Measurements from ENCODE around the gene SESTD1. TPM values are rescaled to one million over a fixed set of nuclear protein-coding genes. Genes with fewer than 3 reads are reported as not detected.

SESTD1 gene
- total and polyA plus RNA-seq, 7 experiments from 2014 or later: 1.2 to 23.2 (median 7.8) TPM

DNA sequence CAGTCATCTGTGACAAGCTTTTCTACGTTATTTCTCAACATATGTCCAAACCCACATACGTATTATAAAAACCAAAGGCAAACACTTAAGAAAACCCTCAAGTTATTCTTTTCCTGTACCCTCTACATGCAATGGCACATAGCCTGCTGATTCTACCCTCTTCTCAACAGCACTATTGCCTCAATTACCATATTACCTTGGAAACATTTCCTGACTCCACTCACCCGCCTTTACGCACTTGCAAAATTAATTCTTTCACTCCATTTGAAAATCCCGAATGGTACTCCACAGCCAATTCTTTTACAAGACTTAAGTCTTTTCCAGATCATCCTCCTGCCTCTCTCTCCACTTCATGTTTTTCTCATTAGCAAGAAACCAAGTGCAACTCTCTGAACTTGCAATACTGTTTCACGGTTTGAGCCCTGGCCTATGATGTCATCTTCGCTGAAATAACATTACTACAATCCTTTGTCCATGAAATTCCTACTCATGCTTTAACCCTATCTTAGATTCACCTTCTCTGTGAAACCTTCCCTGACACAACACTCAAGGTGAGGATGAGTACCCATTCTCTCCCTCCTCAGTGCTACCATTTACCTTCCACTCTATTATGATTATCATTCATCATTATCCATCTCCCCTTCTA lies 29.0 kb downstream of the SESTD1 start:
- Mint-ChIP-seq H3K27ac (peak overlapping the region in 2 of 9 donors; percentile 2 to 4), H3K27me3 (no peaks in the 10 kb centered on the region), H3K4me1 (peaks cover 6 to 42% (median 18%) of the 10 kb centered on the region in 7 donors), H3K4me3 (no peak overlapping the region), H3K9me3 (no peaks in the 10 kb centered on the region), H3K36me3 (peaks cover 0 to 5% (median 0%) of the 10 kb centered on the region in 5 donors)
- H3K36me3 ChIP-seq (ENCODE audit: control insufficient read depth in 2 of 3, insufficient read depth in 3 of 3, low read length in 3 of 3): no peaks in the 10 kb centered on the region
- DNase-seq: no peak
- ChIA-PET CTCF (no interaction called here), POLR2A (no interaction called here)
- peaks cover 0 to 4% of the 10 kb centered on the region in 2 donors for H3K4me1 ChIP-seq (ENCODE audit: control insufficient read depth in 2 of 2, insufficient read depth in 2 of 2, low read length in 2 of 2)
- no peak for ATAC-seq
- intact Hi-C loops (cut with micrococcal nuclease): loop anchor here in 1 of 2 donors (5.0 to 10.0 kb wide), 3 partner anchors 107 to 772 kb away; partner anchors contain the start of gene CWC22
- H3K27ac ChIP-seq (ENCODE audit: low read depth, low read length): no peak overlapping the region
- H3K27me3 ChIP-seq (ENCODE audit: control insufficient read depth in 2 of 2, insufficient read depth in 2 of 2, low read length in 2 of 2): no peaks in the 10 kb centered on the region
- H3K9me3 ChIP-seq (ENCODE audit: control insufficient read depth in 2 of 3, low read length in 3 of 3): no peaks in the 10 kb centered on the region
- no peak overlapping the region for H3K4me3 ChIP-seq (ENCODE audit: low read length)

DNA sequence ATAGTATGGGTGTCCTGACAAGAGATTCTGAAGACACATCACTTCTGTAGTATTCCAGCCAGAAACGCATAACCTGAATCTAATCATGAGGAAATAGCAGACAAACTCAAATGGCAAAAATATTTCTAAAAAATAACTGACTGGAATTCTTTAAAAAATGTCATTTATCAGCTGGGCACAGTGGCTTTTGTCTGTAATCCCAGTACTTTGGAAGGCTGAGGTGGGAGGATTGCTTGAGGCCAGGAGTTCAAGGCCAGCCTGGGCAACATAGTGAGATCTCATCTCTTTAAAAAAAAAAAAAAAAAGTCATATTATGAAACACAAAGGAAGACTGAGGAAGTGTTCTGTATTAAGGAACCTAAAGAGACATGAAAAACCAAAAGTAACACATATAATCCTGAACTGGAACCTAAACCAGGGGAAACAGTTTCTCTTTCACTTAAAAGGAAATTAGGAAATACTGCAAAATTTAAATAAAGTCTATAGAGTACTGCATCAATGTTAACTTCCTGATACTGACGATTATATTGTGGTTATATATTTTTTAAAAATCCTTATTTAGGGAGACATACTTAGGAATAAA lies 29.9 kb downstream of the SESTD1 start:
- H3K4me3 ChIP-seq (ENCODE audit: low read length): no peak overlapping the region
- no peak for DNase-seq
- Mint-ChIP-seq H3K4me3 (no peak overlapping the region), H3K4me1 (peaks cover 2 to 33% (median 12%) of the 10 kb centered on the region in 7 donors), H3K36me3 (peaks cover 0 to 5% (median 0%) of the 10 kb centered on the region in 5 donors), H3K9me3 (no peaks in the 10 kb centered on the region), H3K27ac (no peak overlapping the region), H3K27me3 (no peaks in the 10 kb centered on the region)
- H3K27me3 ChIP-seq (ENCODE audit: control insufficient read depth in 2 of 2, insufficient read depth in 2 of 2, low read length in 2 of 2): no peaks in the 10 kb centered on the region
- H3K4me1 ChIP-seq (ENCODE audit: control insufficient read depth in 2 of 2, insufficient read depth in 2 of 2, low read length in 2 of 2): peaks cover 0 to 4% of the 10 kb centered on the region in 2 donors
- H3K36me3 ChIP-seq (ENCODE audit: control insufficient read depth in 2 of 3, insufficient read depth in 3 of 3, low read length in 3 of 3): no peaks in the 10 kb centered on the region
- ChIA-PET CTCF (no interaction called here), POLR2A (no interaction called here)
- peak; percentile 71 for ATAC-seq
- no peaks in the 10 kb centered on the region for H3K9me3 ChIP-seq (ENCODE audit: control insufficient read depth in 2 of 3, low read length in 3 of 3)
- intact Hi-C loops (cut with micrococcal nuclease): loop anchor here in 1 of 2 donors (5.0 to 10.0 kb wide), 3 partner anchors 108 to 773 kb away; partner anchors contain the start of gene CWC22
- no peak overlapping the region for H3K27ac ChIP-seq (ENCODE audit: low read depth, low read length)

DNA sequence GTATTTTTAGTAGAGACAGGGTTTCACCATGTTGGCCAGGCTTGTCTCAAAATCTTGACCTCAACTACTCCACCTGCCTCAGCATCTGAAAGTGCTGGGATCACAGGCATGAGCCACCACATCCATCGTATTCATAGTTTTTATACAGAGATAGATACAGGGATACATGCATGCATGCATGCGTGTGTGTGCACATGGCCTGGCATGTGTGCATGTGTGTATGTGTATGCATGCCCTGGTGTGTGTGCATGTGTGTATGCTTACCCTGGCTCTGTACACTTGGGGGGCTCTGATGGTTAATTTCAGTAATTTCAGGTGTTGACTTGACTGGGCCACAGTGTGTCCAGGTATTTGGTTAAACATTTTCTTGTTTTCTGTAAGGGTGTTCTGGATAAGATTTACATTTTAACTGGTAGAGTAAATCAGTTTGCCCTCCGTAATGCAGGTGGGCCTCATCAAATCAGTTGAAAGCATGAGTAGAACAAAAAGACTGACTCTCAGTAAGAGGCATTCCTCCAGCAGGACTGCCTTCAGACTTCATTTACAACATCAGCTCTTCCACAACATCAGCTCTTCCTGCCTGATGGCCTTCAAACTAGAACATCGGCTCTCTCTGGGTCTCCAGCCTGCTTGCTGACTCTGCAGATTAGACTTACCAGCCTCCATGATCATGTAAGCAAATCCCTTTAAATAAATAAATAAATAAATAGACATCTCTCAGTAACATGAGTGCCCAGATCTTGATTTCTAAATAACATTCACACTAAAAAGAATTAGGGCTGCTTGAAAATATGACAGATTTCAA lies 30.8 kb downstream of the SESTD1 start:
- no peak for DNase-seq
- no peaks in the 10 kb centered on the region for H3K9me3 ChIP-seq (ENCODE audit: control insufficient read depth in 2 of 3, low read length in 3 of 3)
- Mint-ChIP-seq H3K27me3 (no peaks in the 10 kb centered on the region), H3K9me3 (no peaks in the 10 kb centered on the region), H3K4me1 (peaks cover 2 to 26% (median 3%) of the 10 kb centered on the region in 7 donors), H3K4me3 (no peak overlapping the region), H3K27ac (no peak overlapping the region), H3K36me3 (peaks cover 0 to 5% (median 0%) of the 10 kb centered on the region in 5 donors)
- POLR2A ChIA-PET: no interaction called here
- no peaks in the 10 kb centered on the region for H3K27me3 ChIP-seq (ENCODE audit: control insufficient read depth in 2 of 2, insufficient read depth in 2 of 2, low read length in 2 of 2)
- H3K4me1 ChIP-seq (ENCODE audit: control insufficient read depth in 2 of 2, insufficient read depth in 2 of 2, low read length in 2 of 2): peaks cover 0 to 3% of the 10 kb centered on the region in 2 donors
- CTCF ChIA-PET: no interaction called here
- intact Hi-C loops (cut with micrococcal nuclease): loop anchor here in 1 of 2 donors (10.0 kb wide), 1 partner anchor 199 kb away; no protein-coding TSS in a partner anchor
- H3K4me3 ChIP-seq (ENCODE audit: low read length): no peak overlapping the region
- no peak overlapping the region for H3K27ac ChIP-seq (ENCODE audit: low read depth, low read length)
- no peaks in the 10 kb centered on the region for H3K36me3 ChIP-seq (ENCODE audit: control insufficient read depth in 2 of 3, insufficient read depth in 3 of 3, low read length in 3 of 3)
- ATAC-seq: no peak

DNA sequence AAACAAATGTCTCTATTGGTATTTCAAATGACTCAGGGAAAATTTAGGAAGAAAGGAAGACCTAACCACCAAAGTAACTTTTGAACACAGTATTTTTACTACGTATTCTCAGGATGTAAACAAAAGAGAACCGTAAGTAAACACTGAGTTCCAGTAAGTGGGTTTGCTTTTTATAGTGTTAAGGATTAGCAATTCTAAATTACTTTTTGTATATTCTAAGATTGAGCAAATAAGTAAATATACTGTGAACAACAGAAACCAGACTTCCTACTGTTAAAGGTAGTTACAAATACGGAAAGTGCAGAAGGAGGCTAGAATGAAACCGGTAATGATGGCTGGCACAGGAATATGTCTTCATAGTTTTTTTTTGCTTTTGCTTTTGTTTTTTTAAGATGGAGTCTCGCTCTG lies 31.5 kb downstream of the SESTD1 start:
- ATAC-seq: no peak
- Mint-ChIP-seq H3K36me3 (peaks cover 0 to 5% (median 0%) of the 10 kb centered on the region in 5 donors), H3K27ac (no peak overlapping the region), H3K4me3 (no peak overlapping the region), H3K4me1 (peaks cover 0 to 19% (median 0%) of the 10 kb centered on the region in 7 donors), H3K9me3 (no peaks in the 10 kb centered on the region), H3K27me3 (no peaks in the 10 kb centered on the region)
- Histone ChIP-seq H3K4me3 (ENCODE audit: low read length) (no peak overlapping the region), H3K36me3 (ENCODE audit: control insufficient read depth in 2 of 3, insufficient read depth in 3 of 3, low read length in 3 of 3) (no peaks in the 10 kb centered on the region), H3K27me3 (ENCODE audit: control insufficient read depth in 2 of 2, insufficient read depth in 2 of 2, low read length in 2 of 2) (no peaks in the 10 kb centered on the region), H3K9me3 (ENCODE audit: control insufficient read depth in 2 of 3, low read length in 3 of 3) (no peaks in the 10 kb centered on the region), H3K4me1 (ENCODE audit: control insufficient read depth in 2 of 2, insufficient read depth in 2 of 2, low read length in 2 of 2) (no peaks in the 10 kb centered on the region), H3K27ac (ENCODE audit: low read depth, low read length) (no peak overlapping the region)
- intact Hi-C loops (cut with micrococcal nuclease): loop anchor here in 1 of 2 donors (10.0 kb wide), 1 partner anchor 198 kb away; no protein-coding TSS in a partner anchor
- POLR2A ChIA-PET: no interaction called here
- no peak for DNase-seq
- CTCF ChIA-PET: no interaction called here

DNA sequence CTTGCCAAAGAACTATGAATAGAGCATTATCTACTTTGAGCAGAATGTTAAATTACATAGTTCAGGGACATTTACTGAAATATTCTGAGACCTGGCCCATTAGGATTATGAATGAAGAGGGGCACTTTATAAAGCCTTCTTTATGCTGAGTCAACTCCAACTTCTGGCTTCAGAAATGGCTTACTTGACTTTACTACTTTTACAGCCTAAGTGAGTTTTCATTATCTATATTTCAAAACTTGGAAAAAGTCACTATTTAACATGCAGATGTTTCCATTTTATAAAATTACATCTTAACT lies 37.7 kb downstream of the SESTD1 start:
- no peak overlapping the region for H3K4me3 ChIP-seq (ENCODE audit: low read length)
- DNase-seq (no peak), ATAC-seq (no peak)
- no peak overlapping the region for H3K4me3 Mint-ChIP-seq
- no peaks in the 10 kb centered on the region for H3K4me1 Mint-ChIP-seq
- peaks cover 0 to 2% (median 0%) of the 10 kb centered on the region in 5 donors for H3K27me3 Mint-ChIP-seq
- H3K27me3 ChIP-seq (ENCODE audit: control insufficient read depth in 2 of 2, insufficient read depth in 2 of 2, low read length in 2 of 2): no peaks in the 10 kb centered on the region
- H3K27ac Mint-ChIP-seq: no peak overlapping the region
- H3K9me3 Mint-ChIP-seq: no peaks in the 10 kb centered on the region
- H3K27ac ChIP-seq (ENCODE audit: low read depth, low read length): no peak overlapping the region
- no peaks in the 10 kb centered on the region for H3K4me1 ChIP-seq (ENCODE audit: control insufficient read depth in 2 of 2, insufficient read depth in 2 of 2, low read length in 2 of 2)
- H3K36me3 ChIP-seq (ENCODE audit: control insufficient read depth in 2 of 3, insufficient read depth in 3 of 3, low read length in 3 of 3): no peaks in the 10 kb centered on the region
- intact Hi-C loops (cut with micrococcal nuclease): no loop called here
- ChIA-PET CTCF (no interaction called here), POLR2A (no interaction called here)
- H3K9me3 ChIP-seq (ENCODE audit: control insufficient read depth in 2 of 3, low read length in 3 of 3): no peaks in the 10 kb centered on the region
- H3K36me3 Mint-ChIP-seq: no peaks in the 10 kb centered on the region

DNA sequence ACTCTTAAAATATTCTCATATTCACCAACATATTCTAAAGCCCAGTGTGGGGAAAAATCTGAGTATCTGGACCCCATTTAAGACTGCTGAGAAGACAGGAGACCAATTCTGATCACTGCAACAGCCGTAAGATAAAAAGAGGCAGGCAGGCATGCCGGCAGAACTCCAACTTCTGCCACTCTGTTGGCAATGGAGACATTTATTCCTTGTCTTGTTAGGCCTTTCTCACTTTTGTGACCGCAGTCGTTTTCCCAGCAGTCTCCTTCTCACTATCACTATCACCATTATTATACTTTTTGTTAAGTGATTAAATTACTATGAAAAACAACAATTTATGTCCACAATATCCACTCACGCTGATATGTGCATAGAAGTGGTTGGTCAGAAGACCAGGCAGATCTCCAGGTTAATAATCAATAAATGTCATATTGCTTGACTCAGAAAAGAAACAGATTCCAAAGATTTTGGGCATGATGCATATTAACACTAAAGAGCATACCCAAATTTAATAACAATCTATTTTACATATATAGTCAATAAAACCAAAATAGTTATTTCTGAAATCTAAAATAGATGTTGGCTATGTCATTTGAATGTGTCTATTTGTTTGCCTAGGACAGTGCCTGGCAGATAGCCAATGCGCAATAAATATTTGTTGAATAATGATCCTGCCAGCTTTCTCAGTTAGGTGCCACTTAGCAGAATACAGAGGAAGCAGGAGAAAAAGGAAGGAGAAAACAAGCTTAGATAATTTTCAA lies 38.2 kb downstream of the SESTD1 start:
- Mint-ChIP-seq H3K27ac (no peak overlapping the region), H3K4me1 (no peaks in the 10 kb centered on the region), H3K9me3 (no peaks in the 10 kb centered on the region), H3K4me3 (no peak overlapping the region), H3K27me3 (peaks cover 0 to 2% (median 0%) of the 10 kb centered on the region in 5 donors), H3K36me3 (no peaks in the 10 kb centered on the region)
- H3K4me1 ChIP-seq (ENCODE audit: control insufficient read depth in 2 of 2, insufficient read depth in 2 of 2, low read length in 2 of 2): no peaks in the 10 kb centered on the region
- no peaks in the 10 kb centered on the region for H3K9me3 ChIP-seq (ENCODE audit: control insufficient read depth in 2 of 3, low read length in 3 of 3)
- H3K27me3 ChIP-seq (ENCODE audit: control insufficient read depth in 2 of 2, insufficient read depth in 2 of 2, low read length in 2 of 2): no peaks in the 10 kb centered on the region
- H3K4me3 ChIP-seq (ENCODE audit: low read length): no peak overlapping the region
- ATAC-seq (no peak), DNase-seq (no peak)
- ChIA-PET POLR2A (no interaction called here), CTCF (no interaction called here)
- no peak overlapping the region for H3K27ac ChIP-seq (ENCODE audit: low read depth, low read length)
- intact Hi-C loops (cut with micrococcal nuclease): no loop called here
- no peaks in the 10 kb centered on the region for H3K36me3 ChIP-seq (ENCODE audit: control insufficient read depth in 2 of 3, insufficient read depth in 3 of 3, low read length in 3 of 3)

Measured in naive thymus-derived CD4-positive, alpha-beta T cell (primary cell).